ENCODE data around the gene ZBTB47. TPM values are rescaled to one million over a fixed set of nuclear protein-coding genes. Genes with fewer than 3 reads are reported as not detected.

Gene ZBTB47
- total and polyA plus RNA-seq, 2 donors (not counting 3 experiments of a cell fraction or from before 2014, with no cell fraction given): 10.6 to 14.5 TPM

GRCh38 chr3:42655980-42656679, 2.6 kb downstream of the ZBTB47 start:
- H3K4me1 ChIP-seq (ENCODE audit: control insufficient read depth, extremely low read depth, insufficient read depth, low read length): peaks cover 36% of the 10 kb centered on the region
- H3K9me1 ChIP-seq (replicated peaks; ENCODE audit: control insufficient read depth, extremely low read depth, insufficient read depth, low read length): no peaks in the 10 kb centered on the region
- DNase-seq (ENCODE audit: low read depth, low spot score) (peak; percentile 37), FAIRE-seq (peak; percentile 77)
- H3K79me2 ChIP-seq (ENCODE audit: control insufficient read depth, insufficient read depth, low read length): peaks cover 31% of the 10 kb centered on the region
- BruUV-seq (replicated peaks): no TSS peak
- ChIA-PET POLR2A (no interaction called here), CTCF (no interaction called here)
- no peak overlapping the region for H3K9ac ChIP-seq (replicated peaks; ENCODE audit: extremely low read depth, insufficient read depth, low read length)
- intact Hi-C loops (cut with micrococcal nuclease): loop anchor here (2.0 kb wide), 2 partner anchors 29 to 73 kb away; partner anchors contain the start of gene KLHL40
- no peak overlapping the region for H2AFZ ChIP-seq (ENCODE audit: low read depth, low read length)
- TF ChIP-seq FOS (IDR thresholded peaks at IDR 0.05; ENCODE audit: borderline replicate concordance, insufficient read depth, low read length) (peak; percentile 57), POLR2AphosphoS5 (IDR thresholded peaks at IDR 0.05; ENCODE audit: insufficient read depth, low read depth, low read length) (no peak), POLR2A (IDR thresholded peaks at IDR 0.05; ENCODE audit: low read depth, low read length) (no peak)
- no peaks in the 10 kb centered on the region for H3K27me3 ChIP-seq (ENCODE audit: control insufficient read depth in 2 of 2, insufficient read depth in 2 of 2, low read length in 2 of 2)
- H3K4me2 ChIP-seq (ENCODE audit: insufficient read depth, low read length): peak overlapping the region; percentile 2
- peaks cover 0 to 7% of the 10 kb centered on the region in 2 experiments for H3K36me3 ChIP-seq (ENCODE audit: control insufficient read depth in 2 of 2, extremely low read depth in 1 of 2, insufficient read depth in 2 of 2, low read length in 2 of 2)
- H3K9me3 ChIP-seq (replicated peaks; ENCODE audit: control insufficient read depth, insufficient read depth, low read length): no peaks in the 10 kb centered on the region
- H4K20me1 ChIP-seq (replicated peaks; ENCODE audit: control insufficient read depth, extremely low read depth, insufficient read depth, low read length): no peaks in the 10 kb centered on the region
- H3K4me3 ChIP-seq (replicated peaks in 1 of 3; ENCODE audit: insufficient read depth in 1 of 3, low read depth in 1 of 3, low read length in 3 of 3): no peak overlapping the region
- dilution Hi-C loops (cut with MboI; ENCODE audit: extremely low pct_ligation_motif_present, low sequenced_read_pairs): no loop called here
- no peak overlapping the region for H3K27ac ChIP-seq (ENCODE audit: insufficient read depth, low read depth, low read length)

- Histone ChIP-seq H3K9me1 (replicated peaks; ENCODE audit: control insufficient read depth, extremely low read depth, insufficient read depth, low read length) (no peaks in the 10 kb centered on the region), H3K79me2 (ENCODE audit: control insufficient read depth, insufficient read depth, low read length) (peaks cover 30% of the 10 kb centered on the region), H3K27ac (ENCODE audit: insufficient read depth, low read depth, low read length) (no peak overlapping the region), H3K9me3 (replicated peaks; ENCODE audit: control insufficient read depth, insufficient read depth, low read length) (no peaks in the 10 kb centered on the region), H3K27me3 (ENCODE audit: control insufficient read depth in 2 of 2, insufficient read depth in 2 of 2, low read length in 2 of 2) (no peaks in the 10 kb centered on the region), H4K20me1 (replicated peaks; ENCODE audit: control insufficient read depth, extremely low read depth, insufficient read depth, low read length) (no peaks in the 10 kb centered on the region), H3K36me3 (ENCODE audit: control insufficient read depth in 2 of 2, extremely low read depth in 1 of 2, insufficient read depth in 2 of 2, low read length in 2 of 2) (peaks cover 0 to 7% of the 10 kb centered on the region in 2 experiments), H2AFZ (ENCODE audit: low read depth, low read length) (no peak overlapping the region), H3K4me1 (ENCODE audit: control insufficient read depth, extremely low read depth, insufficient read depth, low read length) (peaks cover 33% of the 10 kb centered on the region), H3K4me3 (replicated peaks in 1 of 3; ENCODE audit: insufficient read depth in 1 of 3, low read depth in 1 of 3, low read length in 3 of 3) (no peak overlapping the region), H3K4me2 (ENCODE audit: insufficient read depth, low read length) (no peak overlapping the region), H3K9ac (replicated peaks; ENCODE audit: extremely low read depth, insufficient read depth, low read length) (no peak overlapping the region)
- intact Hi-C loops (cut with micrococcal nuclease) (no loop called here), dilution Hi-C loops (cut with MboI; ENCODE audit: extremely low pct_ligation_motif_present, low sequenced_read_pairs) (no loop called here)
- no peak for DNase-seq (ENCODE audit: low read depth, low spot score)
- CTCF ChIA-PET: no interaction called here
- POLR2A ChIA-PET: no interaction called here
- no TSS peak for BruUV-seq (replicated peaks)
- TF ChIP-seq JUN (IDR thresholded peaks at IDR 0.05; ENCODE audit: borderline replicate concordance, insufficient read depth, insufficient read length, low read depth): no peak
- TF ChIP-seq POLR2AphosphoS5 (IDR thresholded peaks at IDR 0.05; ENCODE audit: insufficient read depth, low read depth, low read length): no peak
- TF ChIP-seq POLR2A (IDR thresholded peaks at IDR 0.05; ENCODE audit: low read depth, low read length): no peak
- no peak for TF ChIP-seq MYC (IDR thresholded peaks at IDR 0.05; ENCODE audit: low read depth, low read length)
- TF ChIP-seq EZH2 (IDR thresholded peaks at IDR 0.05; ENCODE audit: borderline replicate concordance, low read depth, low read length, severe bottlenecking): no peak
- TF ChIP-seq, protein P1, sequence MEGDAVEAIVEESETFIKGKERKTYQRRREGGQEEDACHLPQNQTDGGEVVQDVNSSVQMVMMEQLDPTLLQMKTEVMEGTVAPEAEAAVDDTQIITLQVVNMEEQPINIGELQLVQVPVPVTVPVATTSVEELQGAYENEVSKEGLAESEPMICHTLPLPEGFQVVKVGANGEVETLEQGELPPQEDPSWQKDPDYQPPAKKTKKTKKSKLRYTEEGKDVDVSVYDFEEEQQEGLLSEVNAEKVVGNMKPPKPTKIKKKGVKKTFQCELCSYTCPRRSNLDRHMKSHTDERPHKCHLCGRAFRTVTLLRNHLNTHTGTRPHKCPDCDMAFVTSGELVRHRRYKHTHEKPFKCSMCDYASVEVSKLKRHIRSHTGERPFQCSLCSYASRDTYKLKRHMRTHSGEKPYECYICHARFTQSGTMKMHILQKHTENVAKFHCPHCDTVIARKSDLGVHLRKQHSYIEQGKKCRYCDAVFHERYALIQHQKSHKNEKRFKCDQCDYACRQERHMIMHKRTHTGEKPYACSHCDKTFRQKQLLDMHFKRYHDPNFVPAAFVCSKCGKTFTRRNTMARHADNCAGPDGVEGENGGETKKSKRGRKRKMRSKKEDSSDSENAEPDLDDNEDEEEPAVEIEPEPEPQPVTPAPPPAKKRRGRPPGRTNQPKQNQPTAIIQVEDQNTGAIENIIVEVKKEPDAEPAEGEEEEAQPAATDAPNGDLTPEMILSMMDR (IDR thresholded peaks at IDR 0.05; ENCODE audit: extremely low read depth in 1 of 2, insufficient read depth in 1 of 2, low read depth in 1 of 2, low read length in 2 of 2): no peak
- TF ChIP-seq GATA2 (IDR thresholded peaks at IDR 0.05; ENCODE audit: insufficient read depth, insufficient read length, low read depth, low read length): no peak
- TF ChIP-seq MAX (IDR thresholded peaks at IDR 0.05; ENCODE audit: insufficient read depth, insufficient read length): no peak
- no peak for TF ChIP-seq FOS (IDR thresholded peaks at IDR 0.05; ENCODE audit: borderline replicate concordance, insufficient read depth, low read length)
- FAIRE-seq: no peak
Observed at GRCh38 chr3:42656680-42657610, 3.4 kb downstream of the ZBTB47 start.
